KG1 (cell line): Measurements from ENCODE around the gene SPATA17.
"Not testable (repeated sequence)": the region's sequence is repeated elsewhere in the genome, so short reads cannot be mapped to it uniquely, and the experiment has no call there.

Experiments used
- DNase-seq: peaks from one replicate; lab custom pipeline; 2025; lab: John Stamatoyannopoulos, UW

SPATA17 gene

GRCh38 chr1:217674028-217674729, 43.0 kb downstream of the SPATA17 start:
- no peak for DNase-seq

GRCh38 chr1:217681806-217682205, 50.7 kb downstream of the SPATA17 start:
- DNase-seq, result no peak

GRCh38 chr1:217687511-217687910, 56.4 kb downstream of the SPATA17 start:
- no peak for DNase-seq

GRCh38 chr1:217696140-217696539, 65.0 kb downstream of the SPATA17 start:
- not testable (repeated sequence) for DNase-seq

GRCh38 chr1:217703326-217703725, 72.2 kb downstream of the SPATA17 start:
- no peak for DNase-seq

GRCh38 chr1:217712925-217713597, 81.9 kb downstream of the SPATA17 start:
- no peak for DNase-seq

GRCh38 chr1:217715681-217716080, 84.5 kb downstream of the SPATA17 start:
- no peak for DNase-seq

- no peak for DNase-seq
Observed at GRCh38 chr1:217717959-217718358, 86.8 kb downstream of the SPATA17 start.

- DNase-seq, result no peak
Observed at GRCh38 chr1:217718873-217719272, 87.7 kb downstream of the SPATA17 start.

- DNase-seq, result no peak
Observed at GRCh38 chr1:217721692-217722091, 90.5 kb downstream of the SPATA17 start.

GRCh38 chr1:217734973-217735372, 103.8 kb downstream of the SPATA17 start:
- no peak for DNase-seq

- DNase-seq, result no peak
Observed at GRCh38 chr1:217747156-217747769, 116.1 kb downstream of the SPATA17 start.

GRCh38 chr1:217769768-217770167, 138.6 kb downstream of the SPATA17 start:
- no peak for DNase-seq

GRCh38 chr1:217770918-217771317, 139.8 kb downstream of the SPATA17 start:
- no peak for DNase-seq

GRCh38 chr1:217776693-217777092, 145.5 kb downstream of the SPATA17 start:
- DNase-seq, result no peak

GRCh38 chr1:217781056-217781455, 149.9 kb downstream of the SPATA17 start:
- DNase-seq, result no peak

GRCh38 chr1:217791091-217791490, 159.9 kb downstream of the SPATA17 start:
- DNase-seq, result no peak

GRCh38 chr1:217805792-217806191, 174.6 kb downstream of the SPATA17 start:
- DNase-seq, result no peak

- no peak for DNase-seq
Observed at GRCh38 chr1:217812175-217812574, 181.0 kb downstream of the SPATA17 start.

- DNase-seq, result no peak
Observed at GRCh38 chr1:217813031-217813430, 181.9 kb downstream of the SPATA17 start.

- DNase-seq, result no peak
Observed at GRCh38 chr1:217837691-217838090, 206.5 kb downstream of the SPATA17 start.

GRCh38 chr1:217839161-217839560, 208.0 kb downstream of the SPATA17 start:
- DNase-seq, result no peak

- DNase-seq, result no peak
Observed at GRCh38 chr1:217846733-217847132, 215.6 kb downstream of the SPATA17 start.
